AG04450 (cell line): ENCODE results near the gene LSM10. TPM values are rescaled to one million over a fixed set of nuclear protein-coding genes. Genes with fewer than 3 reads are reported as not detected.

Source experiments
- CTCF ChIA-PET: fragments of 300-600, 350-600 bp; formaldehyde crosslinking; extraction: SDS; loops from one replicate; lab custom pipeline; 2022; ENCODE audit warnings: antibody characterized with exemption, inconsistent platforms; lab: Charles Lee
- POLR2A ChIA-PET: fragments of 350-600 bp; formaldehyde crosslinking; extraction: SDS; loops from one replicate; lab custom pipeline; 2021; ENCODE audit warnings: antibody characterized with exemption, inconsistent platforms; lab: Yijun Ruan, JAX
- DNase-seq: peaks from one replicate; pipeline ENCODE4 v3.0.0-alpha.2; 2011; ENCODE audit warnings: low read depth, low spot score
- H3K27ac ChIP-seq: one replicate; pipeline ENCODE4 v1.5.1; 2012; ENCODE audit warnings: low read depth, low read length, control low read depth
- H3K27me3 ChIP-seq: one replicate; pipeline ENCODE4 v1.6.0; 2012; ENCODE audit warnings: low read length; ENCODE audit not compliant: control insufficient read depth, insufficient read depth
- H3K4me3 ChIP-seq: 2 replicates; pipeline ENCODE4 v1.5.1; 2011; ENCODE audit warnings: mild to moderate bottlenecking, low read depth, low read length, control low read depth
- H3K9me3 ChIP-seq: 2 replicates; pipeline ENCODE4 v1.5.1; 2012; ENCODE audit warnings: low read length; ENCODE audit not compliant: control insufficient read depth, insufficient read depth
- polyA plus RNA-seq: library from polyadenylated mRNA; depleted of rRNA; stranded (reverse); fragments of >200 nt; gene quantifications from 2 replicates; pipeline ENCODE4 v1.2.3, GENCODE V29; 2011
- TF ChIP-seq, protein P1 (sequence below): IDR thresholded peaks from 2 replicates; pipeline ENCODE4 v1.5.1; 2011; ENCODE audit warnings: low read depth, low read length, control low read depth, inconsistent platforms

LSM10 gene
- polyA plus RNA-seq, 1 experiment, result 50.8 TPM

DNA sequence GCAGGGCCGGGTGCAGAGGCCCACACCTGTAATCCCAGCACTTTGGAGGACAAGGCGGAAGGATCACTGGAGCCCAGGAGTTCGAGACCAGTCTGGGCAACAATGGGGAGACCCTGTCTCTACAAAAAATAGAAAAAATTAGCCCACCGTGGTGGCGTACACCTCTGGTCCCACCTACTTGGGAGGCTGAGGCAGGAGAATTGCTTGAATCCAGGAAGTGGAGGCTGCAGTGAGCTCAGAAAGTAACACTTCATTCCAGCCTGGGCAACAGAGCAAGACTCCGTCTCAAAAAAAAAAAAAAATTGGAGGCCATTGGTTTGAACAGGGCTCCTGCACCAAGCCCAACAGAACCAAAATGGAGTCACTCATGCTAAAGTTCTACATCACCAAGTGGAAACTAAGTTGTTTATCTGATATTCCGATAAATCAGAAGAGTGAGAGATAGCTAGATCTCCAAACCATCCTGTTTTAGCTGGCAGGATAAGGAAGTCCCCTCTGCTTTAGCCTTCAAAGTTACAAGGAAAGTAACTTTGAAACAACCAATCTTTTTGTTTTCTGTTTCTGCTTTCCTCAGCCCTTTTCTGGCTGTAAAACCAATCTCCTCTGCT, 766 bp upstream of the LSM10 start:
- ChIA-PET POLR2A (interaction anchor here (0.5 to 2.6 kb wide), 4 partner anchors 12 to 143 kb away, joined by 3 to 28 read pairs (median 6); no protein-coding TSS in a partner anchor), CTCF (interaction anchor here (0.6 to 1.4 kb wide), 4 partner anchors 9 to 113 kb away, joined by 3 to 4 read pairs (median 4); no protein-coding TSS in a partner anchor)
- no peaks in the 10 kb centered on the region for H3K27me3 ChIP-seq
- no peak overlapping the region for H3K27ac ChIP-seq
- no peaks in the 10 kb centered on the region; the same call in 1 of the 2 replicates for H3K9me3 ChIP-seq
- TF ChIP-seq, protein P1, sequence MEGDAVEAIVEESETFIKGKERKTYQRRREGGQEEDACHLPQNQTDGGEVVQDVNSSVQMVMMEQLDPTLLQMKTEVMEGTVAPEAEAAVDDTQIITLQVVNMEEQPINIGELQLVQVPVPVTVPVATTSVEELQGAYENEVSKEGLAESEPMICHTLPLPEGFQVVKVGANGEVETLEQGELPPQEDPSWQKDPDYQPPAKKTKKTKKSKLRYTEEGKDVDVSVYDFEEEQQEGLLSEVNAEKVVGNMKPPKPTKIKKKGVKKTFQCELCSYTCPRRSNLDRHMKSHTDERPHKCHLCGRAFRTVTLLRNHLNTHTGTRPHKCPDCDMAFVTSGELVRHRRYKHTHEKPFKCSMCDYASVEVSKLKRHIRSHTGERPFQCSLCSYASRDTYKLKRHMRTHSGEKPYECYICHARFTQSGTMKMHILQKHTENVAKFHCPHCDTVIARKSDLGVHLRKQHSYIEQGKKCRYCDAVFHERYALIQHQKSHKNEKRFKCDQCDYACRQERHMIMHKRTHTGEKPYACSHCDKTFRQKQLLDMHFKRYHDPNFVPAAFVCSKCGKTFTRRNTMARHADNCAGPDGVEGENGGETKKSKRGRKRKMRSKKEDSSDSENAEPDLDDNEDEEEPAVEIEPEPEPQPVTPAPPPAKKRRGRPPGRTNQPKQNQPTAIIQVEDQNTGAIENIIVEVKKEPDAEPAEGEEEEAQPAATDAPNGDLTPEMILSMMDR, result no peak
- no peak overlapping the region for H3K4me3 ChIP-seq
- DNase-seq, result no peak

DNA sequence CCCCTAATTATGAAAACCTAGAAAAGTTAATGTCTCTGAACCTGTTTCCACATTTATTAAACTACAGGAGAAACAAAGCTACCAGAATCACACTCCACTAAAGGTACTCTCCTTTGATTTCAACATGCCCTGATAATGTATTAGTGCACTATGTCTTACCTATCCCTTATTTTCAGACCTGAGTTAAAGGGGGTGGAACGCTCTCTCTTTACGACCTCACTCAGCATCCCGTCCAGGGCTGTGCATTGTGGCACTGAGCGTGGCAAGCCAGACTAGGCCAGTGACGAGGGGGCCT, 678 bp downstream of the LSM10 start:
- H3K4me3 ChIP-seq, result peak overlapping the region; percentile 84
- TF ChIP-seq, protein P1, result no peak
- H3K9me3 ChIP-seq, result no peaks in the 10 kb centered on the region; the same call in 1 of the 2 replicates
- DNase-seq, result no peak
- ChIA-PET CTCF (interaction anchor here (0.9 to 2.0 kb wide), 6 partner anchors 10 to 297 kb away, joined by 3 to 6 read pairs (median 3); partner anchors contain the start of gene SH3D21), POLR2A (interaction anchor here (0.8 to 2.6 kb wide), 3 partner anchors 8 to 54 kb away, joined by 3 to 28 read pairs (median 6); no protein-coding TSS in a partner anchor)
- no peaks in the 10 kb centered on the region for H3K27me3 ChIP-seq
- no peak overlapping the region for H3K27ac ChIP-seq

GRCh38 chr1:36396359-36396758, 1.3 kb downstream of the LSM10 start:
- TF ChIP-seq, protein P1, result no peak
- POLR2A ChIA-PET, result interaction anchor here (0.6 to 0.7 kb wide), 3 partner anchors 44 to 246 kb away, joined by 3 to 5 read pairs (median 4); no protein-coding TSS in a partner anchor
- Histone ChIP-seq H3K27ac (no peak overlapping the region), H3K9me3 (no peaks in the 10 kb centered on the region; the same call in 1 of the 2 replicates), H3K27me3 (no peaks in the 10 kb centered on the region), H3K4me3 (peak overlapping the region; percentile 84; the same call in 1 of the 2 replicates)
- no peak for DNase-seq
- CTCF ChIA-PET, result interaction anchor here (2.0 kb wide), 1 partner anchor 24 kb away, joined by 6 read pairs; no protein-coding TSS in a partner anchor

DNA sequence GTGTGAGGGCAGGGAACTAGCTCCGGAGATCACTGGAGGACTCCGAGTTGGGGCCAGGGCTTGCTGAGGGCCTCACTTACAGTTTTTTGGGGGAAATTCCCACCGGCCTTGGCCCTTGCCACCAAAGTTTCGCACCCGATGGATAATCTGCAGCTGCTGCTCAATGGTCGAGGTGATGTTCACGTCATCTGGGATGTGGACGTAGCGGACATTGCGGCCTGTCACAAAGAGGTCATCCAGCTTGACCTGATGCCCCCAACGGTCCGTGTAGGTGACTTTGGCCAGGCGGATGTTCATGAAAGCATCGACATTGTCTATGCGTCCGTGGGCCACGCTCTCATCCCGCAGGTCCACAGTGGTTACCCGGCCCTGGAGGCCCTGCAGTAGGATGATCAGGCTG, 4.0 kb downstream of the LSM10 start:
- no peak for DNase-seq
- Histone ChIP-seq H3K27me3 (no peaks in the 10 kb centered on the region), H3K9me3 (no peaks in the 10 kb centered on the region), H3K4me3 (no peak overlapping the region), H3K27ac (no peak overlapping the region)
- TF ChIP-seq, protein P1, result no peak
- ChIA-PET POLR2A (no interaction called here), CTCF (interaction anchor here (1.3 kb wide), 1 partner anchor 27 kb away, joined by 3 read pairs; no protein-coding TSS in a partner anchor)

- TF ChIP-seq, protein P1, result no peak
- Histone ChIP-seq H3K27ac (no peak overlapping the region), H3K27me3 (no peaks in the 10 kb centered on the region), H3K4me3 (no peak overlapping the region), H3K9me3 (no peaks in the 10 kb centered on the region)
- ChIA-PET POLR2A (no interaction called here), CTCF (interaction anchor here (1.3 kb wide), 2 partner anchors 25 to 27 kb away, joined by 3 read pairs; no protein-coding TSS in a partner anchor)
- DNase-seq, result no peak
Observed at GRCh38 chr1:36392836-36393235, 4.9 kb downstream of the LSM10 start.
